RWPE2 (cell line): ENCODE results near the gene SLIT2.

Source experiments
- ATAC-seq: fragments of 200-7000 bp; cut with Tn5 transposase; 3 replicates; pipeline ENCODE4 v1.9.1; 2021; ENCODE audit warnings: low read depth
- DNase-seq: peaks from one replicate; pipeline ENCODE4 v3.0.0-alpha.2; 2020; ENCODE audit warnings: low spot score
- H3K27ac ChIP-seq: fragments of 450-650 bp; 2 replicates; pipeline ENCODE4 v1.5.1; 2017; ENCODE audit warnings: mild to moderate bottlenecking; ENCODE audit not compliant: poor library complexity, severe bottlenecking
- H3K27me3 ChIP-seq: fragments of 250-450 bp; sonication (Bioruptor Pico); 2 replicates; pipeline ENCODE4 v1.5.1; 2021; ENCODE audit warnings: mild to moderate bottlenecking, moderate library complexity; ENCODE audit not compliant: insufficient read depth, poor library complexity, severe bottlenecking
- H3K36me3 ChIP-seq: fragments of 250-450 bp; sonication (Bioruptor Pico); 2 replicates; pipeline ENCODE4 v1.5.1; 2020; ENCODE audit warnings: low read depth, mild to moderate bottlenecking, moderate library complexity
- H3K4me1 ChIP-seq: fragments of 250-450 bp; sonication (Bioruptor Pico); 2 replicates; pipeline ENCODE4 v1.5.1; 2021; ENCODE audit warnings: mild to moderate bottlenecking, moderate library complexity; ENCODE audit not compliant: insufficient read depth, poor library complexity, severe bottlenecking
- H3K4me3 ChIP-seq: fragments of 250-450 bp; sonication (Bioruptor Pico); 2 replicates; pipeline ENCODE4 v1.5.1; 2021; ENCODE audit warnings: mild to moderate bottlenecking, moderate library complexity; ENCODE audit not compliant: severe bottlenecking
- H3K9me3 ChIP-seq: fragments of 250-450 bp; sonication (Bioruptor Pico); 2 replicates; pipeline ENCODE4 v1.5.1; 2021; ENCODE audit warnings: mild to moderate bottlenecking, moderate library complexity; ENCODE audit not compliant: severe bottlenecking
- TF ChIP-seq, protein P1 (sequence below): fragments of 450-650 bp; IDR thresholded peaks from one replicate; pipeline ENCODE4 v1.5.1; 2017; ENCODE audit warnings: mild to moderate bottlenecking, moderate library complexity; ENCODE audit not compliant: poor library complexity, severe bottlenecking

SLIT2 gene

DNA sequence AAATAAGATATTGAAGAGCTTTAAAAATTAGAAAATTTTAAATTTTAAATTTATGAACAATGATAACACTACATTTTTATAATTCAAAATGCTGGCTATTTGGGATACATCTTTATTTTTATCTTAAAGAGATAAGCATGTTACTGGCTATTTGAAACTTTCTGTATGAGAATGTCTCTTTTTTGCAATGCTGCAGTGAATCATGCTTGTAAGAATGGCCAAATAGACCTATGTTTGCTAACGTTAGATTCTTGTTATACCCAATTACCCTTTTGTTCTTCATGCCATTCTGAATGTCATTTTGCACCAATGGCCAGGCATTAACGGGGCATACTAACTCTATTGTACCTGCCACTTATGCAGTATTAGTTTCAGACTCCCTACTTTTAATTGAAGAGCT, 49.5 kb downstream of the SLIT2 start:
- Histone ChIP-seq H3K27ac (no peak overlapping the region), H3K27me3 (no peaks in the 10 kb centered on the region), H3K9me3 (no peaks in the 10 kb centered on the region), H3K4me3 (no peak overlapping the region), H3K36me3 (no peaks in the 10 kb centered on the region), H3K4me1 (no peaks in the 10 kb centered on the region)
- DNase-seq (no peak), ATAC-seq (no peak)
- TF ChIP-seq, protein P1, sequence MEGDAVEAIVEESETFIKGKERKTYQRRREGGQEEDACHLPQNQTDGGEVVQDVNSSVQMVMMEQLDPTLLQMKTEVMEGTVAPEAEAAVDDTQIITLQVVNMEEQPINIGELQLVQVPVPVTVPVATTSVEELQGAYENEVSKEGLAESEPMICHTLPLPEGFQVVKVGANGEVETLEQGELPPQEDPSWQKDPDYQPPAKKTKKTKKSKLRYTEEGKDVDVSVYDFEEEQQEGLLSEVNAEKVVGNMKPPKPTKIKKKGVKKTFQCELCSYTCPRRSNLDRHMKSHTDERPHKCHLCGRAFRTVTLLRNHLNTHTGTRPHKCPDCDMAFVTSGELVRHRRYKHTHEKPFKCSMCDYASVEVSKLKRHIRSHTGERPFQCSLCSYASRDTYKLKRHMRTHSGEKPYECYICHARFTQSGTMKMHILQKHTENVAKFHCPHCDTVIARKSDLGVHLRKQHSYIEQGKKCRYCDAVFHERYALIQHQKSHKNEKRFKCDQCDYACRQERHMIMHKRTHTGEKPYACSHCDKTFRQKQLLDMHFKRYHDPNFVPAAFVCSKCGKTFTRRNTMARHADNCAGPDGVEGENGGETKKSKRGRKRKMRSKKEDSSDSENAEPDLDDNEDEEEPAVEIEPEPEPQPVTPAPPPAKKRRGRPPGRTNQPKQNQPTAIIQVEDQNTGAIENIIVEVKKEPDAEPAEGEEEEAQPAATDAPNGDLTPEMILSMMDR, result no peak
